Trophoblast cell (in vitro differentiated cells and primary cell): ENCODE measurements around the gene ATOSB.

ENCODE experiments used
- DNase-seq, 2 donors: peaks; one replicate each; pipeline ENCODE4 v3.0.0-alpha.2; 2016
- H2AFZ ChIP-seq: 2 replicates; pipeline ENCODE4 v1.6.1; 2013; ENCODE audit warnings: low read length, moderate library complexity, mild to moderate bottlenecking; ENCODE audit not compliant: insufficient read depth, poor library complexity
- H2AK5ac ChIP-seq: 2 replicates; pipeline ENCODE4 v1.6.1; 2013; ENCODE audit warnings: mild to moderate bottlenecking, low read length
- H2BK120ac ChIP-seq: 2 replicates; pipeline ENCODE4 v1.6.1; 2013; ENCODE audit warnings: low read length, mild to moderate bottlenecking, moderate library complexity; ENCODE audit not compliant: insufficient read depth, poor library complexity
- H2BK12ac ChIP-seq: 2 replicates; pipeline ENCODE4 v1.6.1; 2013; ENCODE audit warnings: mild to moderate bottlenecking, low read length, moderate library complexity
- H2BK5ac ChIP-seq: 2 replicates; pipeline ENCODE4 v1.6.1; 2013; ENCODE audit warnings: low read length, low read depth, moderate library complexity, mild to moderate bottlenecking; ENCODE audit not compliant: poor library complexity
- H3K14ac ChIP-seq: 2 replicates; pipeline ENCODE4 v1.6.1; 2013; ENCODE audit warnings: mild to moderate bottlenecking, low read length
- H3K18ac ChIP-seq: 2 replicates; pipeline ENCODE4 v1.6.1; 2013; ENCODE audit warnings: mild to moderate bottlenecking, low read length
- H3K23ac ChIP-seq: 2 replicates; pipeline ENCODE4 v1.6.1; 2013; ENCODE audit warnings: low read length
- H3K27ac ChIP-seq: 2 replicates; pipeline ENCODE4 v1.5.1; 2013; ENCODE audit warnings: low read depth, mild to moderate bottlenecking, inconsistent platforms, low read length, moderate library complexity
- H3K27me3 ChIP-seq: 2 replicates; pipeline ENCODE4 v1.6.1; 2013; ENCODE audit warnings: inconsistent platforms, mild to moderate bottlenecking, low read length, moderate library complexity; ENCODE audit not compliant: insufficient read depth
- H3K36me3 ChIP-seq, 2 experiments: 1 replicate in 1 of 2; 2 replicates in 1 of 2; pipeline ENCODE4 v1.6.1; 2013; ENCODE audit warnings: low read length in 2 of 2, mild to moderate bottlenecking in 2 of 2, moderate library complexity in 1 of 2; ENCODE audit not compliant: insufficient read depth in 2 of 2, control insufficient read depth in 1 of 2
- H3K4ac ChIP-seq: 2 replicates; pipeline ENCODE4 v1.6.1; 2013; ENCODE audit warnings: low read depth, mild to moderate bottlenecking, low read length, moderate library complexity
- H3K4me1 ChIP-seq, 2 experiments: 1 replicate in 1 of 2; 2 replicates in 1 of 2; pipeline ENCODE4 v1.6.1; 2013; ENCODE audit warnings: low read length in 2 of 2, mild to moderate bottlenecking in 2 of 2, moderate library complexity in 1 of 2; ENCODE audit not compliant: insufficient read depth in 2 of 2, control insufficient read depth in 1 of 2
- H3K4me2 ChIP-seq: 2 replicates; pipeline ENCODE4 v1.6.1; 2013; ENCODE audit warnings: inconsistent platforms, mild to moderate bottlenecking, low read length, moderate library complexity
- H3K4me3 ChIP-seq: 2 replicates; pipeline ENCODE4 v1.5.1; 2013; ENCODE audit warnings: mild to moderate bottlenecking, low read depth, low read length, inconsistent platforms
- H3K79me1 ChIP-seq: one replicate; pipeline ENCODE4 v1.6.1; 2013; ENCODE audit warnings: low read length
- H3K79me2 ChIP-seq: 2 replicates; pipeline ENCODE4 v1.6.1; 2013; ENCODE audit warnings: low read length, mild to moderate bottlenecking; ENCODE audit not compliant: control insufficient read depth, insufficient read depth, poor library complexity
- H3K9ac ChIP-seq: 2 replicates; pipeline ENCODE4 v1.6.1; 2013; ENCODE audit warnings: mild to moderate bottlenecking, low read length
- H3K9me3 ChIP-seq: 2 replicates; pipeline ENCODE4 v1.6.1; 2013; ENCODE audit warnings: low read depth, mild to moderate bottlenecking, control low read depth, inconsistent platforms, low read length; ENCODE audit not compliant: insufficient read depth
- H4K12ac ChIP-seq: 2 replicates; pipeline ENCODE4 v1.6.1; 2013; ENCODE audit warnings: low read depth, mild to moderate bottlenecking, low read length, moderate library complexity
- H4K8ac ChIP-seq: 2 replicates; pipeline ENCODE4 v1.6.1; 2013; ENCODE audit warnings: low read depth, mild to moderate bottlenecking, low read length, moderate library complexity
- H4K91ac ChIP-seq: one replicate; pipeline ENCODE4 v1.6.1; 2013; ENCODE audit warnings: low read depth, mild to moderate bottlenecking, low read length, moderate library complexity
- WGBS: extraction: QIAGEN DNeasy Blood & Tissue Kit; methylation state at CpG from one replicate; pipeline ENCODE4 v1.1.7; 2013; ENCODE audit warnings: missing lambda C conversion rate; ENCODE audit not compliant: insufficient read length, insufficient coverage; ENCODE audit errors: extremely low coverage; 5-methylcytosine and 5-hydroxymethylcytosine counted together

Gene ATOSB

DNA sequence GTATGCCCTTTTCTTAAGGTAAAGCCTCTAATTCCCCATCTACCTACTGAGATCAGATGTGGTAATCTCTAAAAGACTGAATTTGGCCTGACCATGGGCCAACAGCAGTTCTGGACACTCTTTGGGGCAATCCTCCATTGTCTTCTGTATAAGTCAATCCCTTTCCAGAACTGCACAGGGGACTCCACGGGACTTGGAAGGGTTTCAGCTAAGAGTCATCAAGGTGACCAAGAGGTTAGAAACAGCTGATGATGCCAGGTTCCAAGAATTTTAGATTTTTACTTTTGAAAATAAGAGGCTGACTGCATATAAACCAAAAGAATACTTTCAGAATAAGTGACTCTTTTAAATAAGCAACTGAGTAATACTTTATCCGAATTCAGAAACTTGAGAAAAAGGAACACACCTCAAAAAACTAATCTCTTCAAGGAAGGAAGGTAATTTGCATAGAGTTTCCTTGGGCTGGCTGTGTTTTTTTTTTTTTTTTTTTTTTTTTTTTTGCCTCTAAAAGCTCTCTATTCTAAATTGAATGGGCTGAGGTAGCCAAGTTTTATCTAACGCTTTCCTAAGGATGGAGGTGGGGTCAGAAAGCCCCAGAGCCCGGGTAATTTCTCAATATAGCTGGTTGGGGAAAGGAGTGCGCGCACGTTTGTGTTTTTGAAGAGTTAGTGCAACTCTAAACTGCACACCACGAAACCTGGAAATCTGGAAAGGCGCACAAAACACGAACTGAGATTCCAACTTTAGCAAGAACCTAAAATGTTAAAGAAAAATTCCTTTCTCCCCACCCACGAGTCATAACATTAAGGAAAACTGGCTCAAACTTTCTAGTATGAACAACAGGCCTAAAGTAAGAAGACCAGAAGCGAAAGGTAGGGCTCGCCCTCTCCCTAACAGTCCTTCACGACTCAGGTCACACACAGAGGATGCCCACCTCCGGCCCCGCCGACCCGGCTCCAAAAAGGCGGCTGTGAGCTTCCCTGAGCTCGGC is 44.5 kb downstream of the ATOSB start:
- Histone ChIP-seq H3K9ac (peak overlapping the region; percentile 98), H2BK12ac (no peak overlapping the region), H3K79me2 (peaks cover 32% of the 10 kb centered on the region), H3K18ac (peak overlapping the region; percentile 71), H3K4ac (peak overlapping the region; percentile 98), H4K12ac (peak overlapping the region; percentile 2), H3K36me3 (peaks cover 31 to 54% of the 10 kb centered on the region in 2 experiments), H3K9me3 (no peaks in the 10 kb centered on the region), H2AFZ (no peak overlapping the region), H3K4me2 (peak overlapping the region; percentile 89), H2BK5ac (peak overlapping the region; percentile 96), H3K14ac (peak overlapping the region; percentile 98), H2AK5ac (peak overlapping the region; percentile 59), H3K23ac (no peak overlapping the region), H3K27me3 (no peaks in the 10 kb centered on the region), H2BK120ac (peak overlapping the region; percentile 96), H3K4me1 (peaks cover 11 to 14% of the 10 kb centered on the region in 2 experiments), H4K91ac (peak overlapping the region; percentile 92), H4K8ac (peak overlapping the region; percentile 92), H3K27ac (peak overlapping the region; percentile 100), H3K4me3 (peak overlapping the region; percentile 99), H3K79me1 (peaks cover 12% of the 10 kb centered on the region)
- no CpG with 5 or more reads among the region's 20 CpGs for WGBS
- DNase-seq = peak in 1 of 2 donors; percentile 39

- Histone ChIP-seq H4K12ac (no peak overlapping the region), H3K18ac (no peak overlapping the region), H3K79me1 (peaks cover 12% of the 10 kb centered on the region), H3K79me2 (peaks cover 32% of the 10 kb centered on the region), H2AK5ac (no peak overlapping the region), H3K27ac (no peak overlapping the region), H2BK120ac (no peak overlapping the region), H3K4me1 (peaks cover 11 to 14% of the 10 kb centered on the region in 2 experiments), H3K4me2 (peak overlapping the region; percentile 14), H3K14ac (no peak overlapping the region), H3K27me3 (no peaks in the 10 kb centered on the region), H2BK5ac (no peak overlapping the region), H3K4me3 (no peak overlapping the region), H4K91ac (no peak overlapping the region), H4K8ac (no peak overlapping the region), H3K9ac (no peak overlapping the region), H2AFZ (no peak overlapping the region), H3K23ac (peak overlapping the region; percentile 63), H2BK12ac (no peak overlapping the region), H3K9me3 (no peaks in the 10 kb centered on the region), H3K4ac (peak overlapping the region; percentile 96), H3K36me3 (peaks cover 33 to 54% of the 10 kb centered on the region in 2 experiments)
- no peak for DNase-seq
- no CpG with 5 or more reads among the region's 4 CpGs for WGBS
Measured at GRCh38 chr9:35069020-35069419, 46.6 kb downstream of the ATOSB start.

DNA sequence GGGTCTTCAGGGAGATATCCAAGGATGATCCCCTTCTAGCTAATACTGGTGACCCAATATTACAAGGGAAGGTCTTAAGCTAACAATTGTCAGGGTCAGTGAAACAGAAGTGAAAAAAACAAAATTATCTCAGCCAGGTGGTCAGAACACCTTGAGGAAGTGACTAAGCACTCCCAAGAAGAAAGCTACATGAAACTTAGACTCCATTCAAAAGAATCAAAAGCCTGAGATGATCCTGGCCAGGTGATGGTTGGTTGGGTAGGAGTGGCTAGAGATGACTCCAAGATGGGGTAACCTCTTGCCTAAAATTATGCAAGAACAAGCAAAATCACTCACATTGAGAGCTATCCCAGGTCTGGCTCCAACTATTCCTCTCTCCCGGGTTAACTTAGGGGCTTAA is 48.6 kb downstream of the ATOSB start:
- no peak overlapping the region for H3K23ac ChIP-seq
- H3K27me3 ChIP-seq = no peaks in the 10 kb centered on the region
- H3K4me1 ChIP-seq = peaks cover 9 to 11% of the 10 kb centered on the region in 2 experiments
- no peak overlapping the region for H4K91ac ChIP-seq
- H2BK120ac ChIP-seq = no peak overlapping the region
- H4K12ac ChIP-seq = no peak overlapping the region
- no peak overlapping the region for H2BK5ac ChIP-seq
- H2BK12ac ChIP-seq = no peak overlapping the region
- no peak overlapping the region for H4K8ac ChIP-seq
- no peak overlapping the region for H3K9ac ChIP-seq
- H3K36me3 ChIP-seq = peaks cover 39 to 66% of the 10 kb centered on the region in 2 experiments
- H3K79me1 ChIP-seq = peaks cover 6% of the 10 kb centered on the region
- no peak overlapping the region for H3K4me3 ChIP-seq
- no CpG with 5 or more reads among the region's 1 CpG for WGBS
- H2AFZ ChIP-seq = no peak overlapping the region
- DNase-seq = no peak
- no peak overlapping the region for H3K18ac ChIP-seq
- H3K4ac ChIP-seq = peak overlapping the region; percentile 2
- no peak overlapping the region for H3K27ac ChIP-seq
- no peaks in the 10 kb centered on the region for H3K9me3 ChIP-seq
- H3K79me2 ChIP-seq = peaks cover 27% of the 10 kb centered on the region
- H3K4me2 ChIP-seq = no peak overlapping the region
- no peak overlapping the region for H2AK5ac ChIP-seq
- H3K14ac ChIP-seq = no peak overlapping the region

- no peak overlapping the region for H2BK5ac ChIP-seq
- H2BK120ac ChIP-seq = no peak overlapping the region
- H3K9me3 ChIP-seq = peaks cover 3% of the 10 kb centered on the region
- no peak overlapping the region for H3K9ac ChIP-seq
- no peak for DNase-seq
- no peaks in the 10 kb centered on the region for H3K79me1 ChIP-seq
- H3K27ac ChIP-seq = no peak overlapping the region
- no peaks in the 10 kb centered on the region for H3K4me1 ChIP-seq
- H3K23ac ChIP-seq = no peak overlapping the region
- no peak overlapping the region for H3K18ac ChIP-seq
- H3K79me2 ChIP-seq = no peaks in the 10 kb centered on the region
- H4K12ac ChIP-seq = no peak overlapping the region
- H2AK5ac ChIP-seq = no peak overlapping the region
- H2AFZ ChIP-seq = no peak overlapping the region
- H3K4me2 ChIP-seq = no peak overlapping the region
- H3K36me3 ChIP-seq = peaks cover 67 to 91% of the 10 kb centered on the region in 2 experiments
- WGBS = no CpG with 5 or more reads among the region's 11 CpGs
- no peaks in the 10 kb centered on the region for H3K27me3 ChIP-seq
- peak overlapping the region; percentile 10 for H3K4me3 ChIP-seq
- no peak overlapping the region for H2BK12ac ChIP-seq
- no peak overlapping the region for H3K4ac ChIP-seq
- H4K91ac ChIP-seq = no peak overlapping the region
- H3K14ac ChIP-seq = no peak overlapping the region
- H4K8ac ChIP-seq = no peak overlapping the region
Measured at GRCh38 chr9:35060548-35061207, 55.0 kb downstream of the ATOSB start.
